SU-DHL-6 (cell line): Measurements from ENCODE around the gene LPXN.

ENCODE experiments used
- CTCF ChIP-seq: fragments of 200-600 bp; sonication (generic); IDR thresholded peaks from one replicate; pipeline ENCODE4 v1.5.1; 2017; ENCODE audit warnings: antibody characterized with exemption, mild to moderate bottlenecking, low read length, moderate library complexity; ENCODE audit not compliant: insufficient read depth, poor library complexity, severe bottlenecking
- EZH2phosphoT487 ChIP-seq: fragments of 200-600 bp; sonication (generic), shearing (Covaris generic); conservative IDR thresholded peaks from 2 replicates; pipeline ENCODE4 v1.6.1; 2018; ENCODE audit warnings: mild to moderate bottlenecking, antibody characterized with exemption, low read length, moderate library complexity, mixed read lengths

- TF ChIP-seq CTCF (no peak), EZH2phosphoT487 (no peak)
Measured at GRCh38 chr11:58574881-58575280, 775 bp downstream of the LPXN start.
